BE2C (cell line): ENCODE results near the gene GAPVD1.

Experiments
- DNase-seq: peaks from one replicate; pipeline ENCODE4 v3.0.0-alpha.2; 2020
- H3K27me3 ChIP-seq: fragments of 250-450 bp; sonication (Bioruptor Pico); 2 replicates; pipeline ENCODE4 v1.5.1; 2020; ENCODE audit warnings: mild to moderate bottlenecking
- H3K36me3 ChIP-seq: fragments of 250-450 bp; sonication (Bioruptor Pico); 2 replicates; pipeline ENCODE4 v1.5.1; 2020; ENCODE audit warnings: mild to moderate bottlenecking
- H3K4me1 ChIP-seq: fragments of 250-450 bp; sonication (Bioruptor Pico); 2 replicates; pipeline ENCODE4 v1.5.1; 2020
- H3K4me3 ChIP-seq: 2 replicates; pipeline ENCODE4 v1.5.1; 2011; ENCODE audit warnings: low read depth, low read length
- H3K9me3 ChIP-seq: fragments of 250-450 bp; sonication (Bioruptor Pico); 2 replicates; pipeline ENCODE4 v1.5.1; 2020
- TF ChIP-seq, protein P1 (sequence below): IDR thresholded peaks from 2 replicates; pipeline ENCODE4 v1.5.1; 2012; ENCODE audit warnings: mild to moderate bottlenecking, low read depth, low read length

GAPVD1 gene

DNA sequence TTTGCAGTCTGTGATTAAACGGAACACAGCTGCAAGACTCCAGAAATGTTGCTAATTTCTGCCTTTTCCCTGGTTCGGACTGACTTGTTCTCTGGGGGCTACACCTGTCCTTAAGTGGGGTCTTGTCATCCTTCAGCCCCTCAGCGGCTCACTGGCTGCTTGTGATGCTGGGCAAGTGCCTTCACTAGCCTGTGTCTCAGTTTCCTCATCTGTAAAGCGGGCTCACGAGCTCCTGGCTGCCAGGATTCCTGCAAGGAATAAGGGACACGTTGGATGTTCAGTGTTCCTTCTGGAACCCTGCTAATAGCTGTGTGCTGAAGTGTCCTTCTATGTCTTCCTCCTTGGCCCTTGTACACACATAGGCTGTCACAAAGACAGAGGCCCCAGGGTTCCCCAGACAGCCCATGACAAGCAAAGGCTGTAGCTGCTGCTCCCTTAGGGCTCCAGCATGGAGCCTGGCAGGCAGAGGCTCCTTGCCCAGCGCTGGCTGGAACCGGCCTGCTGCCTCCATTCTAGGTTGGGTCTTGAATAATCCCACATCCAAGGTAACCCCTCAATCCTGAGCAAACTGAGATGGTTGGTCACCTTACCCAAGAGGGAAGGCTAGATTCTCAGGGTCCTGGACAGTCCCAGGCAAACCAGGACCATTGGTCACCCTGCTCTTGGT, 116.1 kb downstream of the GAPVD1 start:
- Histone ChIP-seq H3K36me3 (no peaks in the 10 kb centered on the region), H3K27me3 (no peaks in the 10 kb centered on the region), H3K9me3 (no peaks in the 10 kb centered on the region), H3K4me1 (peaks cover 5% of the 10 kb centered on the region), H3K4me3 (no peak overlapping the region)
- TF ChIP-seq, protein P1, sequence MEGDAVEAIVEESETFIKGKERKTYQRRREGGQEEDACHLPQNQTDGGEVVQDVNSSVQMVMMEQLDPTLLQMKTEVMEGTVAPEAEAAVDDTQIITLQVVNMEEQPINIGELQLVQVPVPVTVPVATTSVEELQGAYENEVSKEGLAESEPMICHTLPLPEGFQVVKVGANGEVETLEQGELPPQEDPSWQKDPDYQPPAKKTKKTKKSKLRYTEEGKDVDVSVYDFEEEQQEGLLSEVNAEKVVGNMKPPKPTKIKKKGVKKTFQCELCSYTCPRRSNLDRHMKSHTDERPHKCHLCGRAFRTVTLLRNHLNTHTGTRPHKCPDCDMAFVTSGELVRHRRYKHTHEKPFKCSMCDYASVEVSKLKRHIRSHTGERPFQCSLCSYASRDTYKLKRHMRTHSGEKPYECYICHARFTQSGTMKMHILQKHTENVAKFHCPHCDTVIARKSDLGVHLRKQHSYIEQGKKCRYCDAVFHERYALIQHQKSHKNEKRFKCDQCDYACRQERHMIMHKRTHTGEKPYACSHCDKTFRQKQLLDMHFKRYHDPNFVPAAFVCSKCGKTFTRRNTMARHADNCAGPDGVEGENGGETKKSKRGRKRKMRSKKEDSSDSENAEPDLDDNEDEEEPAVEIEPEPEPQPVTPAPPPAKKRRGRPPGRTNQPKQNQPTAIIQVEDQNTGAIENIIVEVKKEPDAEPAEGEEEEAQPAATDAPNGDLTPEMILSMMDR: no peak
- DNase-seq: no peak

DNA sequence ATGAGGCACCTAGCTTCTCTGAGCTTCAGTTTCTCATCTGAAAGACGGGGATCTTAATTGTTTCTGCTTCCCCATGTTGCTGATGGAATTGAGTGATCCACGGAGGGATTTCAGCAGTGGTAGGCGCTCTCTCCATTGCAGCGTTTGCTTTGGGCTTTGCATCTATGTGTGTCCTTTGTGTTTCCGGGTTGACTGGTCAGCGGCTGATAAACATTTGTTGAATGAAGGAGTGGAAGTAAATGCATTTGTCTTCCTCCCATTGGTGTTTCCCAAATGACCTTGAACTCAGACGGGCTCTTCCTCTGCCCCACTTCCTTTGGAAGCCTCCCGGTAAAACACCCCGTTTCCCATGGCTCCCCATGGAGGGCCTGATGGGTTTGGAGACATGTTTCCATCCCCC, 117.2 kb downstream of the GAPVD1 start:
- no peak overlapping the region for H3K4me3 ChIP-seq
- peaks cover 5% of the 10 kb centered on the region for H3K4me1 ChIP-seq
- TF ChIP-seq, protein P1: no peak
- H3K36me3 ChIP-seq: no peaks in the 10 kb centered on the region
- H3K27me3 ChIP-seq: no peaks in the 10 kb centered on the region
- DNase-seq: no peak
- no peaks in the 10 kb centered on the region for H3K9me3 ChIP-seq

DNA sequence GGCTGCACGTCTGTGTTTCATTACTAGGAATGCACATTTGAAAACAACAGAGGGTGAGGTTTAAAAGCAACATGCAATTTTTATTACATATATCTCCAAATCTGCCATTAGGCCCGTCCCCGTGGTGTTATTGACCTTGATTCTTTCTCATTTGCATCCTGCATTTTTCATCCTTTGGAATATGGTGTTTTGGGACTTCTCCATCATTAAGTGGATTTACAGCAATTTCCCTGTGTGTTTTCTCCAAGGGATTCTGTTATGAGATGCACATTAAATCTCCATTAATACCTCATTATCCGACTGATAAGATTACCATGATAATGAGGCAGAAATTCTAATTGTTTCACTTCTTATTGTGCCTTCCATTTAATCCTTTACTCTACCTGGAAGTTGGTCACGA, 117.6 kb downstream of the GAPVD1 start:
- H3K9me3 ChIP-seq: no peaks in the 10 kb centered on the region
- H3K36me3 ChIP-seq: no peaks in the 10 kb centered on the region
- no peaks in the 10 kb centered on the region for H3K27me3 ChIP-seq
- TF ChIP-seq, protein P1: no peak
- peaks cover 5% of the 10 kb centered on the region for H3K4me1 ChIP-seq
- no peak for DNase-seq
- no peak overlapping the region for H3K4me3 ChIP-seq

DNA sequence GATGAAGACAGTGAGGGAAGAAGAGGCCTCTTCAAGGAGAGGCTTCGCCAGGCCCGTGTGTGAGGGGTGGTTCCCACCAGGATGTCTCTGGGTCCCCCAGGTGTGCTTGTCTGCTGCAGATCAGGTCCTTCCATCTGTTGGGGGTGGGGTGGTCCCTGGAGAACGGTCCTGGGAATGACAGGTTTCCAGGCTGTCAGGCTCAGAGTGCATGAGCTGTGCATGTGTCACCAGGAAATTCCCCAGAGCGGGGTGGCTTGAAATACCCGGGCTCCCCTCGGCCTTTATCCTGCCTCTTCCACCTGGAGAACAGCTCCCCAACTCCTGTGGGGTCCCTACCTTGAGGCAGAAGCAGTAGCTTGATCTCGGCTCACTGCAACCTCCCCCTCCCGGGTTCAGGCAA, 118.8 kb downstream of the GAPVD1 start:
- TF ChIP-seq, protein P1: no peak
- Histone ChIP-seq H3K4me1 (peaks cover 5% of the 10 kb centered on the region), H3K36me3 (no peaks in the 10 kb centered on the region), H3K9me3 (no peaks in the 10 kb centered on the region), H3K4me3 (no peak overlapping the region), H3K27me3 (no peaks in the 10 kb centered on the region)
- DNase-seq: no peak

DNA sequence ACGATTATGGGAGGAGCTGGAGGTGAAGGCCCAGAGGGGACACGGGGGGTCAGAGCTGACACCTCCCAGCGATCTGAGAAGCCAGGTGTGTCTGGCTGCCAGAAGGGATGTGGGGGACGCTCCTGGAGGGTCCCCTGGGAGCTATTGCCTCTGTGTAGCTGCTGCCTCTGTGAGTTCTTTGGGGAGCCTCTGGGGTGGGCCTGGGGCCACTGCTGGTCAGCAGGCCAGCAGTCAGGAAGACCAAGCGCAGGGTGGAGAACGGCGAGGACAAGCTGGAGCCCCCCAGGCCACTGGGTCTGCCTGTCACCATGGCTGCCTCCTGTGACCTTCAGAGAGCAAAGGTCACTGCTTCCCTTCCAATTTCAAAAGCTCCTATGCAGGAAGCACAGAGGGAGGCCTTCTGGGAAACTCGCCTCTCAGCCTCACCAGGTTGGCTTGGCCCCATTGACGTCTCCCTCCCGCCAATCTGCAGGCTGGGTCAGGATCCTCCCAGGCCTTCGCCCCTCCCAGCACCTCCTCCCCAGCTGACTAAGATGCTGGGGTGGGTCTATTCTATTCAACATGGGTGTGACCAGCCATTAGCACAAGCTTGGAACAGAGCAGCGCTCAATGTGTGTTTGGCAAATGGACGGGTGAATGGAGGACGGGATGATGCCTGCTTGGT, 126.4 kb downstream of the GAPVD1 start:
- no peak overlapping the region for H3K4me3 ChIP-seq
- TF ChIP-seq, protein P1: no peak
- no peaks in the 10 kb centered on the region for H3K36me3 ChIP-seq
- H3K9me3 ChIP-seq: no peaks in the 10 kb centered on the region
- H3K4me1 ChIP-seq: no peaks in the 10 kb centered on the region
- no peaks in the 10 kb centered on the region for H3K27me3 ChIP-seq
- DNase-seq: no peak

DNA sequence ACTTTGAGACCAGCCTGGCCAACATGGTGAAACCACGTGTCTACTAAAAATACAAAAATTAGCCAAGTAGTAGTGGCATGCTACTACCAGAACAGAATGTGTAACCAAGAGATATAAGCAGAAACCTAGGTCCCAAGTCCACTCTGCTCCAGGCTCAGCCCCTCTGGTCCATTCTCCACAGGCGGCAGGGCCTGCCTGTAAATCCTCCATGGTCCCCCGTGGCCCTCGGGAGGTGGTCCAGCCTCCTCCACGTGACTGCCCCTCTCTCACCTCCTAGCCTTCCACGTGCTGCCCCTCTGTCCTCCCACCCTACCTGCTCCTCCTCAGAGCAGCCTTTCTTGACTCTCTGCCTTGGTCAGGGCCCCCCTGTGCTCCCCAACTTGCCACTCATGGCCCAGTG, 127.4 kb downstream of the GAPVD1 start:
- Histone ChIP-seq H3K9me3 (no peaks in the 10 kb centered on the region), H3K4me1 (no peaks in the 10 kb centered on the region), H3K36me3 (no peaks in the 10 kb centered on the region), H3K27me3 (no peaks in the 10 kb centered on the region), H3K4me3 (no peak overlapping the region)
- no peak for DNase-seq
- TF ChIP-seq, protein P1: no peak
